ENCODE results near the gene SH2D7. TPM values are rescaled to one million over a fixed set of nuclear protein-coding genes. Genes with fewer than 3 reads are reported as not detected.

Gene SH2D7
- total and polyA plus RNA-seq, 7 experiments from 2014 or later, result not detected

GRCh38 chr15:78142332-78142731 is 50.0 kb downstream of the SH2D7 start:
- Histone ChIP-seq H3K27me3 (ENCODE audit: control insufficient read depth in 2 of 2, insufficient read depth in 2 of 2, low read length in 2 of 2) (no peaks in the 10 kb centered on the region), H3K4me3 (ENCODE audit: low read length) (no peak overlapping the region), H3K4me1 (ENCODE audit: control insufficient read depth in 2 of 2, insufficient read depth in 2 of 2, low read length in 2 of 2) (no peaks in the 10 kb centered on the region), H3K36me3 (ENCODE audit: control insufficient read depth in 2 of 3, insufficient read depth in 3 of 3, low read length in 3 of 3) (no peaks in the 10 kb centered on the region), H3K27ac (ENCODE audit: low read depth, low read length) (no peak overlapping the region), H3K9me3 (ENCODE audit: control insufficient read depth in 2 of 3, low read length in 3 of 3) (no peaks in the 10 kb centered on the region)
- ChIA-PET CTCF (interaction anchor here (0.5 kb wide), 1 partner anchor 27 kb away, joined by 4 read pairs; no protein-coding TSS in a partner anchor), POLR2A (no interaction called here)
- H3K9me3 Mint-ChIP-seq, result no peaks in the 10 kb centered on the region
- H3K4me3 Mint-ChIP-seq, result no peak overlapping the region
- H3K36me3 Mint-ChIP-seq, result no peaks in the 10 kb centered on the region
- ATAC-seq, result no peak
- intact Hi-C loops (cut with micrococcal nuclease), result no loop called here
- no peaks in the 10 kb centered on the region for H3K27me3 Mint-ChIP-seq
- H3K4me1 Mint-ChIP-seq, result peaks cover under 1 to 6% (median 2%) of the 10 kb centered on the region in 7 donors
- no peak for DNase-seq
- peak overlapping the region in 1 of 9 donors; percentile 57 for H3K27ac Mint-ChIP-seq

GRCh38 chr15:78146425-78147154 is 54.2 kb downstream of the SH2D7 start:
- H3K36me3 Mint-ChIP-seq, result peaks cover 0 to 8% (median 0%) of the 10 kb centered on the region in 5 donors
- ChIA-PET POLR2A (interaction anchor here (1.6 to 2.8 kb wide), 2 partner anchors 15 kb away, joined by 6 to 12 read pairs; partner anchors contain the start of gene CIB2), CTCF (no interaction called here)
- peak overlapping the region in 1 of 9 donors; percentile 57 for H3K27ac Mint-ChIP-seq
- intact Hi-C loops (cut with micrococcal nuclease), result loop anchor here (5.0 kb wide), 3 partner anchors 69 to 724 kb away; partner anchors contain the start of genes HMG20A (in 1 of the 2), IREB2 (in 1 of the 2), PEAK1 (in 1 of the 2) and TBC1D2B (in 1 of the 2)
- H3K9me3 Mint-ChIP-seq, result no peaks in the 10 kb centered on the region
- ATAC-seq, result no peak
- Histone ChIP-seq H3K4me3 (ENCODE audit: low read length) (no peak overlapping the region), H3K27ac (ENCODE audit: low read depth, low read length) (no peak overlapping the region), H3K27me3 (ENCODE audit: control insufficient read depth in 2 of 2, insufficient read depth in 2 of 2, low read length in 2 of 2) (no peaks in the 10 kb centered on the region), H3K9me3 (ENCODE audit: control insufficient read depth in 2 of 3, low read length in 3 of 3) (no peaks in the 10 kb centered on the region), H3K36me3 (ENCODE audit: control insufficient read depth in 2 of 3, insufficient read depth in 3 of 3, low read length in 3 of 3) (no peaks in the 10 kb centered on the region), H3K4me1 (ENCODE audit: control insufficient read depth in 2 of 2, insufficient read depth in 2 of 2, low read length in 2 of 2) (peaks cover 17 to 21% of the 10 kb centered on the region in 2 donors)
- no peak for DNase-seq
- no peaks in the 10 kb centered on the region for H3K27me3 Mint-ChIP-seq
- H3K4me3 Mint-ChIP-seq, result peak overlapping the region in 1 of 10 donors; percentile 84
- H3K4me1 Mint-ChIP-seq, result peaks cover 18 to 38% (median 32%) of the 10 kb centered on the region in 7 donors

GRCh38 chr15:78147566-78147965 is 55.2 kb downstream of the SH2D7 start:
- no peaks in the 10 kb centered on the region for H3K27me3 Mint-ChIP-seq
- ATAC-seq (no peak), DNase-seq (no peak)
- H3K9me3 ChIP-seq (ENCODE audit: control insufficient read depth in 2 of 3, low read length in 3 of 3), result no peaks in the 10 kb centered on the region
- H3K4me3 ChIP-seq (ENCODE audit: low read length), result no peak overlapping the region
- ChIA-PET POLR2A (interaction anchor here (0.6 to 3.2 kb wide), 7 partner anchors 8 to 104 kb away, joined by 3 to 13 read pairs (median 9); partner anchors contain the start of gene CIB2), CTCF (interaction anchor here (0.7 to 1.3 kb wide), 6 partner anchors 12 to 118 kb away, joined by 3 to 4 read pairs (median 3); no protein-coding TSS in a partner anchor)
- H3K27ac Mint-ChIP-seq, result peak overlapping the region in 6 of 9 donors; percentile 29 to 95 (median 68)
- no peak overlapping the region for H3K27ac ChIP-seq (ENCODE audit: low read depth, low read length)
- H3K36me3 ChIP-seq (ENCODE audit: control insufficient read depth in 2 of 3, insufficient read depth in 3 of 3, low read length in 3 of 3), result no peaks in the 10 kb centered on the region
- no peaks in the 10 kb centered on the region for H3K9me3 Mint-ChIP-seq
- H3K4me1 ChIP-seq (ENCODE audit: control insufficient read depth in 2 of 2, insufficient read depth in 2 of 2, low read length in 2 of 2), result peaks cover 17 to 21% of the 10 kb centered on the region in 2 donors
- H3K27me3 ChIP-seq (ENCODE audit: control insufficient read depth in 2 of 2, insufficient read depth in 2 of 2, low read length in 2 of 2), result no peaks in the 10 kb centered on the region
- H3K4me3 Mint-ChIP-seq, result peak overlapping the region; percentile 44 to 98 (median 72)
- peaks cover 21 to 41% (median 34%) of the 10 kb centered on the region in 7 donors for H3K4me1 Mint-ChIP-seq
- peaks cover 0 to 8% (median under 1%) of the 10 kb centered on the region in 5 donors for H3K36me3 Mint-ChIP-seq
- intact Hi-C loops (cut with micrococcal nuclease), result loop anchor here (5.0 kb wide), 3 partner anchors 70 to 725 kb away; partner anchors contain the start of genes HMG20A (in 1 of the 2), IREB2 (in 1 of the 2), PEAK1 (in 1 of the 2) and TBC1D2B (in 1 of the 2)

GRCh38 chr15:78148392-78149067 is 56.2 kb downstream of the SH2D7 start:
- peak overlapping the region; percentile 93 to 98 (median 95) for H3K4me3 Mint-ChIP-seq

GRCh38 chr15:78149068-78149804 is 56.9 kb downstream of the SH2D7 start, which contains the start of gene IDH3A:
TSS of gene IDH3A (plus strand) at chr15:78149362. CDS start at chr15:78149404, 42 bp downstream.
- H3K9me3 Mint-ChIP-seq, result no peaks in the 10 kb centered on the region
- H3K36me3 ChIP-seq (ENCODE audit: control insufficient read depth in 2 of 3, insufficient read depth in 3 of 3, low read length in 3 of 3), result no peaks in the 10 kb centered on the region
- peaks cover 0 to 15% (median 7%) of the 10 kb centered on the region in 5 donors for H3K36me3 Mint-ChIP-seq
- ATAC-seq (peak; percentile 99), DNase-seq (peak; percentile 97 to 100 (median 99))
- peak within 1 kb of the TSS; percentile 91 to 97 (median 95) for H3K27ac Mint-ChIP-seq
- H3K27me3 ChIP-seq (ENCODE audit: control insufficient read depth in 2 of 2, insufficient read depth in 2 of 2, low read length in 2 of 2), result no peaks in the 10 kb centered on the region
- ChIA-PET POLR2A (interaction anchor here (0.6 to 3.2 kb wide), 10 partner anchors 9 to 310 kb away, joined by 3 to 13 read pairs (median 4); partner anchors contain the start of gene CIB2), CTCF (interaction anchor here (1.3 kb wide), 1 partner anchor 20 kb away, joined by 4 read pairs; no protein-coding TSS in a partner anchor)
- H3K4me3 Mint-ChIP-seq, result peak within 1 kb of the TSS; percentile 93 to 98 (median 96)
- H3K4me1 ChIP-seq (ENCODE audit: control insufficient read depth in 2 of 2, insufficient read depth in 2 of 2, low read length in 2 of 2), result peaks cover 17 to 24% of the 10 kb centered on the region in 2 donors
- peak within 1 kb of the TSS; percentile 76 for H3K4me3 ChIP-seq (ENCODE audit: low read length)
- peaks cover 25 to 51% (median 43%) of the 10 kb centered on the region in 7 donors for H3K4me1 Mint-ChIP-seq
- no peaks in the 10 kb centered on the region for H3K9me3 ChIP-seq (ENCODE audit: control insufficient read depth in 2 of 3, low read length in 3 of 3)
- intact Hi-C loops (cut with micrococcal nuclease), result loop anchor here (1.0 to 5.0 kb wide), 12 partner anchors 18 to 727 kb away; partner anchors contain the start of genes CIB2 (in 2 of the 2), IREB2 (in 2 of the 2), SKIC8 (in 2 of the 2) and TBC1D2B (in 2 of the 2)
- H3K27ac ChIP-seq (ENCODE audit: low read depth, low read length), result peak within 1 kb of the TSS; percentile 77
- no peaks in the 10 kb centered on the region for H3K27me3 Mint-ChIP-seq

More at GRCh38 chr15:78148392-78149067, 56.2 kb downstream of the SH2D7 start:
- DNase-seq (no peak), ATAC-seq (peak; percentile 0)
- POLR2A ChIA-PET, result interaction anchor here (0.6 to 3.2 kb wide), 10 partner anchors 9 to 311 kb away, joined by 3 to 13 read pairs (median 4); partner anchors contain the start of gene CIB2
- H3K4me1 Mint-ChIP-seq, result peaks cover 25 to 51% (median 43%) of the 10 kb centered on the region in 7 donors
- no peaks in the 10 kb centered on the region for H3K36me3 ChIP-seq (ENCODE audit: control insufficient read depth in 2 of 3, insufficient read depth in 3 of 3, low read length in 3 of 3)
- H3K4me3 ChIP-seq (ENCODE audit: low read length), result peak overlapping the region; percentile 76
- H3K27me3 ChIP-seq (ENCODE audit: control insufficient read depth in 2 of 2, insufficient read depth in 2 of 2, low read length in 2 of 2), result no peaks in the 10 kb centered on the region
- peaks cover 0 to 15% (median 7%) of the 10 kb centered on the region in 5 donors for H3K36me3 Mint-ChIP-seq
- H3K9me3 Mint-ChIP-seq, result no peaks in the 10 kb centered on the region
- no peaks in the 10 kb centered on the region for H3K9me3 ChIP-seq (ENCODE audit: control insufficient read depth in 2 of 3, low read length in 3 of 3)
- peak overlapping the region; percentile 77 for H3K27ac ChIP-seq (ENCODE audit: low read depth, low read length)
- H3K27me3 Mint-ChIP-seq, result no peaks in the 10 kb centered on the region
- CTCF ChIA-PET, result interaction anchor here (0.6 to 1.3 kb wide), 6 partner anchors 16 to 120 kb away, joined by 3 to 4 read pairs (median 3); no protein-coding TSS in a partner anchor
- intact Hi-C loops (cut with micrococcal nuclease), result loop anchor here (1.0 to 5.0 kb wide), 12 partner anchors 17 to 726 kb away; partner anchors contain the start of genes CIB2 (in 2 of the 2), IREB2 (in 2 of the 2), SKIC8 (in 2 of the 2) and TBC1D2B (in 2 of the 2)
- H3K4me1 ChIP-seq (ENCODE audit: control insufficient read depth in 2 of 2, insufficient read depth in 2 of 2, low read length in 2 of 2), result peaks cover 17 to 24% of the 10 kb centered on the region in 2 donors
- H3K27ac Mint-ChIP-seq, result peak overlapping the region; percentile 91 to 97 (median 95)

All from naive thymus-derived CD4-positive, alpha-beta T cell (primary cell).